Activated naive CD8-positive, alpha-beta T cell treated with anti-CD3 and anti-CD28 coated beads, Interleukin-2, amount 50 U/mL, for 24 hours (primary cell): ENCODE measurements around the gene PSMC3.
A peak's percentile ranks its signal among the peaks of the same experiment; 100 is the strongest.

Source experiments
- ATAC-seq: fragments of 150-1000 bp; cut with Tn5 transposase; one replicate; pipeline ENCODE4 v1.10.0; 2021
- DNase-seq: peaks from one replicate; pipeline ENCODE4 v3.0.0; 2021
- H3K27ac Mint-ChIP-seq: one replicate; pipeline ENCODE4 v1.8.0; 2021; ENCODE audit warnings: mild to moderate bottlenecking, mixed read lengths
- H3K27me3 Mint-ChIP-seq: one replicate; pipeline ENCODE4 v1.8.0; 2021; ENCODE audit warnings: mixed read lengths
- H3K36me3 Mint-ChIP-seq: one replicate; pipeline ENCODE4 v1.8.0; 2021; ENCODE audit warnings: low read depth, mixed read lengths
- H3K4me1 Mint-ChIP-seq: one replicate; pipeline ENCODE4 v1.8.0; 2021; ENCODE audit warnings: mixed read lengths
- H3K4me3 Mint-ChIP-seq: one replicate; pipeline ENCODE4 v1.8.0; 2021; ENCODE audit warnings: mild to moderate bottlenecking, moderate library complexity, mixed read lengths
- H3K9me3 Mint-ChIP-seq: one replicate; pipeline ENCODE4 v1.8.0; 2021; ENCODE audit warnings: mixed read lengths

The PSMC3 gene

DNA sequence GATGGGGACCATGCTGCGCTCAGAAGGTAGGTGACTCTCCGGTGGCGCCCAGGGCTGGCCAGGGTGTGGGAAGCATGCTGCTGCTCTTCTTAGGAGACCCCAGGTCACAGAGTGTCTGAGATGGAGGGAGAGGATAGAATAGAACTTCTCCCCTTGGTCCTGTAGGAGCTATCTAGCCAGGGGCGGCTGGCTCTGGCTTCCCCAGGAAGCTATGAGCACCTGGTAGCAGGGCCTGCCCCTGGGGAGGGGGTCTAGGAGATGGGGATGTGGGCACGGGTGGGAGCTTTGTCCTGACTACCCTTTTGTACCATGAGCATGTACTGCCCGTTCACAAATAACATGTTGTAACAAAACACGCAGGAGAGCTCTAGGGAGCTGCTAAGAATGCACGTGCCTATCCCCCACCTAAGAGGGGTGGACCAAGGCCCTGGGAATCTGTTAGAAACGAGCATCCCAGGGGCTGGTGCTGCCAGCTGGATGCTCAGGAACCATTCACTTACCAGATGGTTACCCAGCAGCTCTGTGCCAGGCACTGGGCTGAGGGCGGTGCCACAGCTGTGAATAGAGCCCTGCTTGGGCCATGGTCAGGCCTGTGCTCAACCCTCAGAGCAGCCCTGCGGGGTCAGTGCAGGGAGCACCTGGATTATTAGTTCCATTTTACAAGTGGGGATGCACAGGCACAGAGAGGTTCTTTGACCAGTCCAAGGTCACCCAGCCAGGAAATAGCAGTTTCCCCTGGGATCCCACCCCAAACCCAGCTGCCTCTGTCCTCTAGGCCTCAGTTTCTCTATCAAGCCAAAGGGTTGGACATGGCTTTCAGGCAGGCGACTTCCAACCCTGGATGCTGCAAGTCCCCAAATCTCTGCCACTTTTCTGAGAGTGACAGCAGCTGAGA lies 15.6 kb downstream of the PSMC3 start:
- H3K27ac Mint-ChIP-seq = no peak overlapping the region
- H3K36me3 Mint-ChIP-seq = peaks cover 2% of the 10 kb centered on the region
- no peaks in the 10 kb centered on the region for H3K27me3 Mint-ChIP-seq
- H3K9me3 Mint-ChIP-seq = no peaks in the 10 kb centered on the region
- peaks cover 21% of the 10 kb centered on the region for H3K4me1 Mint-ChIP-seq
- DNase-seq = no peak
- ATAC-seq = no peak
- H3K4me3 Mint-ChIP-seq = no peak overlapping the region

- Mint-ChIP-seq H3K36me3 (peaks cover 2% of the 10 kb centered on the region), H3K9me3 (no peaks in the 10 kb centered on the region), H3K27ac (peak overlapping the region; percentile 87), H3K27me3 (no peaks in the 10 kb centered on the region), H3K4me3 (peak overlapping the region; percentile 88), H3K4me1 (peaks cover 21% of the 10 kb centered on the region)
- ATAC-seq (no peak), DNase-seq (no peak)
These were observed 16.5 kb downstream of the PSMC3 start for GRCh38 chr11:47409440-47410369.

DNA sequence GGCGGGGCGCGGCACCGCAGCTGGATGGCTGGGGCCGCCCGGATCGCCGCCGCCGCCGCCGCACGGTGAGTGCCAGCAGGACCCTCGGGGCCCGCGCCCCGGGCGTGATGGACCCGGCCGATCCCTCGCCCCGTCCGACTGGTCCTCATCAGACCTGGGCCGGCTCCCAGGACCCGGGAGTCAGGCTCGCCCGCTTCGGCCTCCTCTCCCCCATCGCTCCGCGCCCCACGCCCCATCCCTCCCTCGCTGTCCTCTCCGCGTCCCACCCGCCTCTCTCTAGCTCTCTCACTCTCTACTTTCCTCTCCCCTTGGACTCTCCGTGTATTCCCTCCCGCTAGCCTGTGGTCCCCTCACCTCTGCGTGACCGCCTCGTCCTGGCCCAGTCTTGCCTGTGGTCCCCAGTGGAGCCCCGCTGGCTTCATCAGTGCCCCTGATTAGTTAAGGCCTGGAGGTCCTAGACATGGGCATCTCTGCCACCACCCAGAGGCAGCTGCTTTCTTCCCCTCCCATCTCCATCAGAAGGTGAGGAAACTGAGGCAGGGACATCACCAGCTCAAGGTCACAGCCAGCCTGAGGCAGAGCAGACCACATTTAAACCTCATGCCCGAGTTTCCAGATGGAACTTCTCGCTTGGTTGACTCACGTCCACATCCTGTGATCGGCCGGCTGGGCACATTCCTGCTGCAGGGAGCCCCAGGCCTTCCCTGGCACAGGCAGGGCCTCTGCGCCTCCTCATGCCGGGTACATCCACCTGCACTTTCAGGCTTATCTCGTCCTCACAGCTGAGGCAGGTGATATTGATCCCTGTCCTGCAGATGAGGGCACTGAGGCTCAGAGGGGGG lies 17.4 kb downstream of the PSMC3 start:
- peak overlapping the region; percentile 87 for H3K27ac Mint-ChIP-seq
- H3K27me3 Mint-ChIP-seq = no peaks in the 10 kb centered on the region
- peak overlapping the region; percentile 88 for H3K4me3 Mint-ChIP-seq
- peaks cover 21% of the 10 kb centered on the region for H3K4me1 Mint-ChIP-seq
- DNase-seq (no peak), ATAC-seq (no peak)
- H3K9me3 Mint-ChIP-seq = no peaks in the 10 kb centered on the region
- peaks cover 2% of the 10 kb centered on the region for H3K36me3 Mint-ChIP-seq

DNA sequence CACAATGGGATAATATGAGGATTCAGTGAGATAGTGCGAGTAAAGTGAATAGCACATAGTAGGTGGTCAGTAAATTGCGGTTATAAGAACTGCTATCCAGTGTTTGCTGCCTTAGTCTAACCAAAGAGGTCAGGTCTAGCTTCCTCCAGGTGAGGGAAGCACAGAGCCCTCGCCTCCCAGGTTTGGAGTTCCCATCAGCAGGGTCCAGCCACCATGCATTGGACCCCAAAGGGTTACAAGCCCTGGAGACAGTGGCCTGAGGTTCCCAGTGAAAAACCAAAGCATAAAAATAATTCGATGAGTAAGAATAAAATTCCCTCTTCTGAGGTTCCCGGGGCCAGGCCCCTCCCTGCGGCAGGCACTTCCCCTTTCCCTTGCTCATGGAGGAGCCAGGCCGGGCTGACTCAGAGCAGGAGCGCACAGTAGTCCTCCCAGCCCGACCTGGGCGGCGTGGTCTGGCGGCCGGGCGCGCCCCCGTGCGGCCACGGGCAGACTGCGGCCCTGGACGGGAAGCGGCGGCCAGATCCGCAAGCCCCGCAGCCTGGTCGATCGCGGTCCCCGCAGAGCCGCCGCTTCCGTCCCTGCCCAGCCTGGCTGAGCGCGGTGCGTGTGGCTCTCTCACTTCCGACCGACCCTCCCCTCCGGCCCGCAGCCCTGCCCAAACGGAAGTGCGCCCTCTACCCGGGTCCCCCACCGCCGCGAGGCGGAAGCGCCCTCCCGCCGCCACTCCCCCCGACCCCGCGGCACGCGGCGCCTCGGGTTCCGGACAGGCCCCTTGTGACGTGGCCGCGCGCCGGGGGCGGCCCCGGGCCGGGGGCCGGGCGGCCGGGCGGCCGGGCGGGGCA lies 18.3 kb downstream of the PSMC3 start, which contains the start of gene SLC39A13:
SLC39A13 (plus strand) TSS at position 845 of the 845 bp plus-strand sequence. CDS start 1,505 bp downstream, outside the sequence.
- peak; percentile 94 for DNase-seq
- Mint-ChIP-seq H3K27ac (peak within 1 kb of the TSS; percentile 93), H3K4me1 (peaks cover 21% of the 10 kb centered on the region), H3K4me3 (peak within 1 kb of the TSS; percentile 88), H3K36me3 (no peaks in the 10 kb centered on the region), H3K9me3 (no peaks in the 10 kb centered on the region), H3K27me3 (no peaks in the 10 kb centered on the region)
- ATAC-seq = peak; percentile 89

DNA sequence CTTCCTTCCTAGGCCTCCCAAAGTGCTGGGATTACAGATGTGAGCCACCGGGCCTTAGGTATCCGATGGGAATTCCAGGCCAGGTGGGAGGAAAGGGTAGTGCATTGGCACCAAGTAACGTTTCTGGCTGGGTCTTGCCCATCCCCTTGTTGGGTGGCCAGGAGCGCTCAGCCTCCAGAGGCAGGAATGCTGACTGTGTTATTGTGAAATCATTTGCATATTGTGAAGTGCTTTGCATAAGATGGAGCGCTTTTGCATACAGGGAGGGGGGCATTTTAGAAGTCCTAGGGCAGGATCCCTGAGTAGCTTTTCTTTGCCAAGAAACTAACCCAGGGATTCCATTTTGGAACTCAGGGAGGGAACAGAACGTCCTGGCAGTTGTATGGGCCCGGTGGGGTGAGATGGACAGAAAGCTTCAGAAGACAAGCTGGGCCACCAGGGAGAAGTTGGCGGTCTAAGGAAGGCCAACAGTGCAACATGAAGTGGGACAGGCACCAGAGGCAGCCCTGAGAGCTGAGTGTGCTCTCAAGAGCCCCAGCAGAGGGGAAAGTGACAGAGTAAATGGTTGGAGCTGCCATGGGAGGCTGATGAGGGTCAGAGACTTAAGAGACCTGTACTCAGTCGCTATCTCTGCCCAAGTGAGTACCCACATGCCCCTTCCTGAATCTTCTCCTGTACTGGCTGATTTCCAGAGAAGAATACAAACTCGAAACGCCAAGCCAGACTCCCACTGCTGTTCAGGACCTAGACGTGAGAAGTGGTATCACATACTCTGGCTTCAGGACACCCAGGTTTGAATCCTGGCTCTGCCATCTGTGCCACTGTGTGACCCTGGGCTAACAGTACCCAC lies 19.1 kb downstream of the PSMC3 start:
- peak overlapping the region; percentile 93 for H3K27ac Mint-ChIP-seq
- H3K36me3 Mint-ChIP-seq = no peaks in the 10 kb centered on the region
- DNase-seq = no peak
- H3K4me1 Mint-ChIP-seq = peaks cover 21% of the 10 kb centered on the region
- H3K4me3 Mint-ChIP-seq = peak overlapping the region; percentile 86
- no peaks in the 10 kb centered on the region for H3K27me3 Mint-ChIP-seq
- no peak for ATAC-seq
- no peaks in the 10 kb centered on the region for H3K9me3 Mint-ChIP-seq

DNA sequence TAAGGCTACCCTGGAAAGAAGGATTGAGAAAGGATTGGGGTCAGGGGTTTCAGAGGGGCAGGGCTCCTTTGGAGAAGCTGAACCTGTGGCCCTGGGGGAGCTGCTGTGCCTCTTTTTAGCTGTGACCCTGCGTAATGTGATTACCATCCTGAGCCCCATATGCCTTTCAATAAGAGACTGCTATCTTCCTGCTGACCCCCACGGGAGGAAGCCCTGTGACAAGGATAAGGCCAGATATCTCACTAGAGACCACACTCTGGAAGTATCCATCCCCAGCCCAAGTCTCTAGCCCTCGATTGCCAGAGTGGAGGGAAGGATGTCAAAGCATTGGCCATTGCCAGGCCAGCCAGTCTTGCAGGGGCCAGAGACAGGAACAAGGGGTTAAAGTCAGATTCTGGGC lies 22.7 kb downstream of the PSMC3 start:
- Mint-ChIP-seq H3K36me3 (no peaks in the 10 kb centered on the region), H3K9me3 (no peaks in the 10 kb centered on the region), H3K27me3 (no peaks in the 10 kb centered on the region), H3K27ac (no peak overlapping the region), H3K4me3 (no peak overlapping the region), H3K4me1 (peaks cover 28% of the 10 kb centered on the region)
- DNase-seq (no peak), ATAC-seq (no peak)

DNA sequence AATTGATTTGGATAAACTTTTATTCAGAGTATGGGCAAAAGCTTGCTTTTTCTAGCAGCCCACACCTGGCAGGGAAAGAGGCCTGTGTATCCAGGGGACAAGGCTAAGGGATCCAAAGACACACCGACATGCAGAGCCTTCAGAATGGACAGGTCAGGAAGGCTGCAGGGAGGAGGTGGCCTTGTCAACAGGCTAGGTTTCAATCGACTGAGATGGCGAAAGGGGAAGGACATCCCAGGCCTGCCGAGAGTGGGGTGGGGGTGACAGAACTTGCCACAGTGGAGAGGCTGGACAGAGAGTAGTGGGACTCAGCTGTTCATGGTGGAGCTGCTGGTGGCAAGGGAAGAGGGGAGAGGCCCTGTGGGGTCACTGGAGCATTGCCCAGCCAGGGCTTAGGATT lies 23.1 kb downstream of the PSMC3 start:
- no peak for DNase-seq
- Mint-ChIP-seq H3K4me1 (peaks cover 32% of the 10 kb centered on the region), H3K36me3 (no peaks in the 10 kb centered on the region), H3K27ac (peak overlapping the region; percentile 5), H3K4me3 (no peak overlapping the region), H3K9me3 (no peaks in the 10 kb centered on the region), H3K27me3 (no peaks in the 10 kb centered on the region)
- ATAC-seq = no peak

DNA sequence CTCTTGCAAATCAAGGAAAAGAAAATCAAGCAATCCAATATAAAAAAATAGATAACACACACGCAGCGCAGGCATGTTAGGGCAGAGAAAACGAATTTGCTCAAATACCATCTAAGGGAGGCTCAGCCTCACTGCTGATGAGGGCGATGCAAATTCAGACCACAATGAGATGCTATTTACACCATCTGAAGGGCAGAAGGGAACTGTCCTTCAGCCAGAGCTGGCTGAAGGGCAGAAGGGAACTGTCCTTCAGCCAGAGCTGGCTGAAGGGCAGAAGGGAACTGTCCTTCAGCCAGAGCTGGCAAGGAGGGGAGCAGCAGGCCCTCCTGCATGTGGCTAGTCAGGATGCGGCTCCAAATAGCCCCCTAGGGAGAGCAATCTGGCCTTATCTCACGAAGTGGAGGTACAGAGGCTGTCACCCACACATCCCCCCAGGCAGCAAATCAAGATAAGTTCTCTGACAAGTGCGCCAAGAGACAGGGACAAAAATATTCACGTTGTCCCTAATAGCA lies 25.4 kb downstream of the PSMC3 start:
- H3K27me3 Mint-ChIP-seq = no peaks in the 10 kb centered on the region

GRCh38 chr11:47399860-47400767 lies 26.1 kb downstream of the PSMC3 start:
- H3K4me3 Mint-ChIP-seq = peak overlapping the region; percentile 72
- no peaks in the 10 kb centered on the region for H3K27me3 Mint-ChIP-seq
- ATAC-seq (peak; percentile 60), DNase-seq (no peak)
- no peaks in the 10 kb centered on the region for H3K36me3 Mint-ChIP-seq
- peaks cover 26% of the 10 kb centered on the region for H3K4me1 Mint-ChIP-seq
- H3K27ac Mint-ChIP-seq = peak overlapping the region; percentile 76
- no peaks in the 10 kb centered on the region for H3K9me3 Mint-ChIP-seq

More for the DNA sequence above, 25.4 kb downstream of the PSMC3 start:
- peak overlapping the region; percentile 69 for H3K27ac Mint-ChIP-seq
- H3K4me1 Mint-ChIP-seq = peaks cover 21% of the 10 kb centered on the region
- H3K9me3 Mint-ChIP-seq = no peaks in the 10 kb centered on the region
- no peak for ATAC-seq
- no peak for DNase-seq
- H3K36me3 Mint-ChIP-seq = no peaks in the 10 kb centered on the region
- H3K4me3 Mint-ChIP-seq = peak overlapping the region; percentile 61

DNA sequence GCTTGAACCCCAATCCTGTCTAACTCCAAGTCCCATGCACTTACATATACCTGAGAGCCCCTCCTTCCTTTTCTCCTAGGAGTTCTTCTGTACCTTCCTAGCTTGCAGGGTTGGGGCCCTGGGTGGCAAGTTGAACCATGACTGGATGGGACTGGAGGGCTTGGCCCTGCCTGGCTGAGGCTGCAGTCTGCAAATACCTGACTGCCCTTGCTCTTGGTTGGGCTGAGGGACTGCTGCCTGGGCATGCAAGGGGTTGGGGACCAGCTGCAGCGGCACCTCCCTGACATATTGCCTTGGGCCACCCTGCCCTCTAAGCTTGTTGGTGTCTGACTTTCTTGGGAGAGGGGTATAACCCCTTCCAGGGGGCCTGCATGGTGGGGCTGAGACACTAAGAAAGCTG lies 27.7 kb downstream of the PSMC3 start:
- Mint-ChIP-seq H3K27ac (no peak overlapping the region), H3K9me3 (no peaks in the 10 kb centered on the region), H3K4me1 (peaks cover 37% of the 10 kb centered on the region), H3K27me3 (no peaks in the 10 kb centered on the region), H3K4me3 (no peak overlapping the region), H3K36me3 (no peaks in the 10 kb centered on the region)
- DNase-seq (no peak), ATAC-seq (no peak)

DNA sequence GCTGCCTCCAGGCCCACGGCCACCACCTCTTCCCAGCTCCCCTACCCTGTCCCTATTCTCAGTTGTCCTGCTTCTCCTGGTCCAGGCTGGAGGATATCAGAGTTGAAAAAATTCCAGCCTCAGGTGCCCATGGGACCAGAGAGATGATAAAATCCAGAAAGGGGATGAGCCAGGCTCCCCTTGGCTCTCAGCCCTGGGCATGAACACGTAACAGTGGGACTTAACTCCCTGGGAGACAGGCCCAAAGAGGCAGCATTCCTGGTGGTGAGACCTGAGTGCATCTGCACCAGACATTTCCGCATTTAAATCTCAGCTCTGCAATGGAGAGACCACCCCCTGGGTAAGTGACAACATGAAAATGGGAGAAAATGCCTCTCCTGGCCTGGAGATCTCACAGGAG lies 28.2 kb downstream of the PSMC3 start:
- Mint-ChIP-seq H3K27me3 (no peaks in the 10 kb centered on the region), H3K4me1 (peaks cover 39% of the 10 kb centered on the region), H3K27ac (no peak overlapping the region), H3K4me3 (no peak overlapping the region), H3K9me3 (no peaks in the 10 kb centered on the region), H3K36me3 (no peaks in the 10 kb centered on the region)
- DNase-seq = no peak
- no peak for ATAC-seq

DNA sequence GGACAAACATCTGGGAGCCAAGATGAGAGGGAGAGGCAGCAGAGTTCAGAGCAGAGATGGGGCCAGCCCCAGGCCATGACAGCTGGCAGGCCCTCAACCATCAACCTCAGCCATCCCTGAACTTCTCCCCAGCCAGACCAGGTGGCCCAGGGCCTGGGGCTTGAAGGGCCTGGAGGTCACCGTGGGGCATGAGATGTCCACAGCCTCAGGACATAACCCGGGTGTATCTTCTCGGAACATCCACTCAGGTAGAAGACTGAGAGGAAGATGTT lies 30.3 kb downstream of the PSMC3 start:
- Mint-ChIP-seq H3K27me3 (no peaks in the 10 kb centered on the region), H3K9me3 (no peaks in the 10 kb centered on the region), H3K27ac (peak overlapping the region; percentile 83), H3K36me3 (no peaks in the 10 kb centered on the region), H3K4me3 (no peak overlapping the region), H3K4me1 (peaks cover 42% of the 10 kb centered on the region)
- no peak for DNase-seq
- ATAC-seq = no peak
